Measurements from ENCODE around the gene UNCX.
"Not testable (repeated sequence)": the region's sequence is repeated elsewhere in the genome, so short reads cannot be mapped to it uniquely, and the experiment has no call there.

The UNCX gene

GRCh38 chr7:1268076-1268815, 35.6 kb downstream of the UNCX start:
- Mint-ChIP-seq H3K27ac (no peak overlapping the region), H3K4me1 (no peaks in the 10 kb centered on the region), H3K27me3 (peaks cover 68% of the 10 kb centered on the region), H3K4me3 (no peak overlapping the region), H3K9me3 (no peaks in the 10 kb centered on the region)
- DNase-seq (no peak), ATAC-seq (no peak)

- no peaks in the 10 kb centered on the region for H3K4me1 Mint-ChIP-seq
- no peak overlapping the region for H3K4me3 Mint-ChIP-seq
- H3K27me3 Mint-ChIP-seq = peaks cover 61% of the 10 kb centered on the region
- H3K27ac Mint-ChIP-seq = no peak overlapping the region
- no peaks in the 10 kb centered on the region for H3K9me3 Mint-ChIP-seq
- DNase-seq (no peak), ATAC-seq (no peak)
Observed at GRCh38 chr7:1268866-1269265, 36.2 kb downstream of the UNCX start.

- H3K9me3 Mint-ChIP-seq = no peaks in the 10 kb centered on the region
- ATAC-seq (no peak), DNase-seq (no peak)
- no peak overlapping the region for H3K4me3 Mint-ChIP-seq
- H3K4me1 Mint-ChIP-seq = no peaks in the 10 kb centered on the region
- peaks cover 56% of the 10 kb centered on the region for H3K27me3 Mint-ChIP-seq
- no peak overlapping the region for H3K27ac Mint-ChIP-seq
Observed at GRCh38 chr7:1269336-1269890, 36.7 kb downstream of the UNCX start.

- no peaks in the 10 kb centered on the region for H3K4me1 Mint-ChIP-seq
- no peak for DNase-seq
- no peak overlapping the region for H3K4me3 Mint-ChIP-seq
- H3K9me3 Mint-ChIP-seq = no peaks in the 10 kb centered on the region
- ATAC-seq = no peak
- peaks cover 48% of the 10 kb centered on the region for H3K27me3 Mint-ChIP-seq
- H3K27ac Mint-ChIP-seq = no peak overlapping the region
Observed at GRCh38 chr7:1270181-1270580, 37.5 kb downstream of the UNCX start.

- no peak for DNase-seq
- H3K27me3 Mint-ChIP-seq = peaks cover 40% of the 10 kb centered on the region
- no peak overlapping the region for H3K4me3 Mint-ChIP-seq
- no peak for ATAC-seq
- no peaks in the 10 kb centered on the region for H3K4me1 Mint-ChIP-seq
- H3K9me3 Mint-ChIP-seq = no peaks in the 10 kb centered on the region
- no peak overlapping the region for H3K27ac Mint-ChIP-seq
Observed at GRCh38 chr7:1271046-1271445, 38.4 kb downstream of the UNCX start.

- Mint-ChIP-seq H3K9me3 (no peaks in the 10 kb centered on the region), H3K4me1 (no peaks in the 10 kb centered on the region), H3K27ac (no peak overlapping the region), H3K27me3 (peaks cover 34% of the 10 kb centered on the region), H3K4me3 (no peak overlapping the region)
- ATAC-seq = no peak
- DNase-seq = no peak
Observed at GRCh38 chr7:1271656-1272055, 39.0 kb downstream of the UNCX start.

- not testable (repeated sequence) for H3K9me3 Mint-ChIP-seq, H3K4me3 Mint-ChIP-seq, H3K27ac Mint-ChIP-seq, H3K4me1 Mint-ChIP-seq, ATAC-seq, DNase-seq
- peaks cover 29% of the 10 kb centered on the region for H3K27me3 Mint-ChIP-seq
Observed at GRCh38 chr7:1272136-1272535, 39.5 kb downstream of the UNCX start.

- H3K9me3 Mint-ChIP-seq = no peaks in the 10 kb centered on the region
- H3K27ac Mint-ChIP-seq = no peak overlapping the region
- H3K4me1 Mint-ChIP-seq = no peaks in the 10 kb centered on the region
- DNase-seq (no peak), ATAC-seq (peak; percentile 60)
- peaks cover 25% of the 10 kb centered on the region for H3K27me3 Mint-ChIP-seq
- no peak overlapping the region for H3K4me3 Mint-ChIP-seq
Observed at GRCh38 chr7:1274121-1274875, 41.6 kb downstream of the UNCX start.

- ATAC-seq (peak; percentile 15), DNase-seq (no peak)
- H3K9me3 Mint-ChIP-seq = peaks cover 0 to 2% of the 10 kb centered on the region in 2 donors
- H3K4me1 Mint-ChIP-seq = no peaks in the 10 kb centered on the region
- no peak overlapping the region for H3K4me3 Mint-ChIP-seq
- H3K27ac Mint-ChIP-seq = no peak overlapping the region
- H3K27me3 Mint-ChIP-seq = peaks cover 24% of the 10 kb centered on the region
Observed at GRCh38 chr7:1274876-1275375, 42.3 kb downstream of the UNCX start.

GRCh38 chr7:1275451-1276381, 43.0 kb downstream of the UNCX start:
- DNase-seq (no peak), ATAC-seq (no peak)
- Mint-ChIP-seq H3K9me3 (peaks cover 0 to 7% of the 10 kb centered on the region in 2 donors), H3K4me1 (no peaks in the 10 kb centered on the region), H3K4me3 (no peak overlapping the region), H3K27ac (no peak overlapping the region), H3K27me3 (peaks cover 17% of the 10 kb centered on the region)

GRCh38 chr7:1276626-1277175, 44.0 kb downstream of the UNCX start:
- no peak overlapping the region for H3K4me3 Mint-ChIP-seq
- ATAC-seq (no peak), DNase-seq (no peak)
- no peak overlapping the region for H3K27ac Mint-ChIP-seq
- peaks cover 7% of the 10 kb centered on the region for H3K27me3 Mint-ChIP-seq
- peaks cover 0 to 7% of the 10 kb centered on the region in 2 donors for H3K9me3 Mint-ChIP-seq
- no peaks in the 10 kb centered on the region for H3K4me1 Mint-ChIP-seq

GRCh38 chr7:1278543-1278942, 45.9 kb downstream of the UNCX start:
- DNase-seq (no peak), ATAC-seq (no peak)
- H3K4me3 Mint-ChIP-seq = no peak overlapping the region
- H3K27ac Mint-ChIP-seq = no peak overlapping the region
- H3K27me3 Mint-ChIP-seq = peaks cover 7% of the 10 kb centered on the region
- no peaks in the 10 kb centered on the region for H3K4me1 Mint-ChIP-seq
- H3K9me3 Mint-ChIP-seq = peaks cover 0 to 7% of the 10 kb centered on the region in 2 donors

- no peak overlapping the region for H3K27ac Mint-ChIP-seq
- no peak overlapping the region for H3K4me3 Mint-ChIP-seq
- DNase-seq (no peak), ATAC-seq (no peak)
- H3K27me3 Mint-ChIP-seq = peaks cover 7% of the 10 kb centered on the region
- peaks cover 0 to 7% of the 10 kb centered on the region in 2 donors for H3K9me3 Mint-ChIP-seq
- H3K4me1 Mint-ChIP-seq = no peaks in the 10 kb centered on the region
Observed at GRCh38 chr7:1279041-1279440, 46.4 kb downstream of the UNCX start.

GRCh38 chr7:1279895-1280294, 47.2 kb downstream of the UNCX start:
- H3K27me3 Mint-ChIP-seq = peaks cover 12% of the 10 kb centered on the region
- not testable (repeated sequence) for H3K4me3 Mint-ChIP-seq, ATAC-seq, H3K9me3 Mint-ChIP-seq, H3K4me1 Mint-ChIP-seq, H3K27ac Mint-ChIP-seq, DNase-seq

GRCh38 chr7:1281068-1281467, 48.4 kb downstream of the UNCX start:
- Mint-ChIP-seq H3K4me1 (no peaks in the 10 kb centered on the region), H3K9me3 (peaks cover 0 to 7% of the 10 kb centered on the region in 2 donors), H3K27me3 (peaks cover 18% of the 10 kb centered on the region), H3K27ac (no peak overlapping the region), H3K4me3 (no peak overlapping the region)
- DNase-seq = no peak
- no peak for ATAC-seq
